GM21423 (cell line): ENCODE results near the gene ROBO1.
"Not testable (repeated sequence)": the region's sequence is repeated elsewhere in the genome, so short reads cannot be mapped to it uniquely, and the experiment has no call there.

Source experiments
- ATAC-seq: cut with Tn5 transposase; IDR thresholded peaks from one replicate; pipeline ENCODE4 v1.9.1; 2021; ENCODE audit warnings: mild to moderate bottlenecking, moderate library complexity; ENCODE audit not compliant: unreplicated experiment

ROBO1 gene

GRCh38 chr3:79767905-79768267, at the start of gene ROBO1:
Gene ROBO1 (minus strand): TSS chr3:79767998.
- no peak for ATAC-seq

- no peak for ATAC-seq
Observed at GRCh38 chr3:79817224-79817623, 49.4 kb upstream of the ROBO1 start.

- no peak for ATAC-seq
Observed at GRCh38 chr3:79815478-79815877, 47.7 kb upstream of the ROBO1 start.

- no peak for ATAC-seq
Observed at GRCh38 chr3:79810581-79810980, 42.8 kb upstream of the ROBO1 start.

- no peak for ATAC-seq
Observed at GRCh38 chr3:79810092-79810491, 42.3 kb upstream of the ROBO1 start.

- ATAC-seq, result no peak
Observed at GRCh38 chr3:79809106-79809505, 41.3 kb upstream of the ROBO1 start.

GRCh38 chr3:79808515-79808914, 40.7 kb upstream of the ROBO1 start:
- no peak for ATAC-seq

GRCh38 chr3:79790177-79790576, 22.4 kb upstream of the ROBO1 start:
- ATAC-seq, result not testable (repeated sequence)

GRCh38 chr3:79773291-79773690, 5.5 kb upstream of the ROBO1 start:
- no peak for ATAC-seq

- no peak for ATAC-seq
Observed at GRCh38 chr3:79769229-79769628, 1.4 kb upstream of the ROBO1 start.

- ATAC-seq, result no peak
Observed at GRCh38 chr3:79767194-79767904, 449 bp downstream of the ROBO1 start.

GRCh38 chr3:79766496-79767193, 1.2 kb downstream of the ROBO1 start:
- ATAC-seq, result no peak

- ATAC-seq, result no peak
Observed at GRCh38 chr3:79765911-79766310, 1.9 kb downstream of the ROBO1 start.

GRCh38 chr3:79761441-79761840, 6.4 kb downstream of the ROBO1 start:
- no peak for ATAC-seq

GRCh38 chr3:79751703-79752102, 16.1 kb downstream of the ROBO1 start:
- no peak for ATAC-seq

GRCh38 chr3:79737530-79737929, 30.3 kb downstream of the ROBO1 start:
- no peak for ATAC-seq

GRCh38 chr3:79729096-79729495, 38.7 kb downstream of the ROBO1 start:
- no peak for ATAC-seq

GRCh38 chr3:79726786-79727185, 41.0 kb downstream of the ROBO1 start:
- no peak for ATAC-seq

GRCh38 chr3:79724206-79724605, 43.6 kb downstream of the ROBO1 start:
- ATAC-seq, result no peak

- no peak for ATAC-seq
Observed at GRCh38 chr3:79690072-79690471, 77.7 kb downstream of the ROBO1 start.

GRCh38 chr3:79685108-79685507, 82.7 kb downstream of the ROBO1 start:
- no peak for ATAC-seq

- no peak for ATAC-seq
Observed at GRCh38 chr3:79684041-79684440, 83.8 kb downstream of the ROBO1 start.

GRCh38 chr3:79672731-79673130, 95.1 kb downstream of the ROBO1 start:
- ATAC-seq, result no peak
